SU-DHL-6 (cell line): ENCODE measurements around the gene AFAP1.

Source experiments
- CTCF ChIP-seq: fragments of 200-600 bp; sonication (generic); IDR thresholded peaks from one replicate; pipeline ENCODE4 v1.5.1; 2017; ENCODE audit warnings: antibody characterized with exemption, mild to moderate bottlenecking, low read length, moderate library complexity; ENCODE audit not compliant: insufficient read depth, poor library complexity, severe bottlenecking
- EZH2phosphoT487 ChIP-seq: fragments of 200-600 bp; sonication (generic), shearing (Covaris generic); conservative IDR thresholded peaks from 2 replicates; pipeline ENCODE4 v1.6.1; 2018; ENCODE audit warnings: mild to moderate bottlenecking, antibody characterized with exemption, low read length, moderate library complexity, mixed read lengths

- no peak for TF ChIP-seq CTCF
- TF ChIP-seq EZH2phosphoT487, result no peak
Observed at GRCh38 chr4:7760706-7761105, 179.0 kb downstream of the AFAP1 start.
